ENCODE measurements around the gene PTH1R. TPM values are rescaled to one million over a fixed set of nuclear protein-coding genes. Genes with fewer than 3 reads are reported as not detected.

The PTH1R gene
- 10 to 100 TPM in 1 of 2 donors, 1 to 10 TPM in 1; 5.8 to 17.9 TPM for total RNA-seq
- long read RNA-seq, donor 1, transcript PTH1R-204 (15 exons, 1,914 nt) = major isoform, 6 of 22 reads
- long read RNA-seq, donor 1, partial matches to known transcripts = 1 of 22 reads
- long read RNA-seq, donor 1, other reads (novel, unspliced or antisense) = 11 of 22 reads
- long read RNA-seq, donor 2, partial matches to known transcripts = 1 of 8 reads
- long read RNA-seq, donor 2, other reads (novel, unspliced or antisense) = 6 of 8 reads

DNA sequence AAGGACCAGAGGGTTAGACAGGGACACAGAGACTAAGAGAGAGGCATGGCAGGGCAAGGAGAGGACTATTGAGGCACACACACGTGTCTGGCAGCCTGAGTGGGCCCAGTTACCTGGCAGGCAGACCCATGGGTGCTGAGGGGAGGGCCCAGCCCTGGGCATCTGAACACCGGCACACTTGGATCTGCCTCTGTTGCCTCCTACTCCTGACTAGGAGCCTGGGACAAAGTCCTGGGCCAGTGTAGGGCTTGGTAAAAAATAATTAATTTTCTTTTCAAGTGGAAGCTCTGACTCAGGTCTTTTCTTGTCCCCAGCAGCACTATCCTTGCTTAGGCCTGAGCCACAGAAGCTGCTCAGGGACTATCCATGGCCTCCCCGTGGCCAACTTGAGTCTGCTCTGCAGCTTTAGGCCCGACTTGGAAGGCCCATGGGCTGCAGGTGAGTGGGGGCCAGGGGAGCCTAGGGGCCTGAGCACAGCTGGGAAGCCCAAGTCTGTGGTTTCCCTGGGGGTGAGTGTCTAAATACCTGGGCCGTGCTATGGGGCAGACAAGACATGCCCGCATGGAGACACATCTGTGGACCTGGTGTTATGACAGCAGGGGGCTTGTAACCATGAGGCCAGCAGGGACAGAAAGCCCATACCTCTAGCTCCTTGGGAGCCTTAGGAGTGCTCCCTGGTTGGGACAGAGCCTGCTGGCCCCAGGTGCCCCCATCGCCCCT, at the start of gene PTH1R:
Gene PTH1R (plus strand): TSS at position 316 of the 720 bp plus-strand sequence. CDS start 5,839 bp downstream, outside the sequence.
- no peak for DNase-seq (ENCODE audit: low spot score)
- intact Hi-C loops (cut with DNase I) = no loop called here

DNA sequence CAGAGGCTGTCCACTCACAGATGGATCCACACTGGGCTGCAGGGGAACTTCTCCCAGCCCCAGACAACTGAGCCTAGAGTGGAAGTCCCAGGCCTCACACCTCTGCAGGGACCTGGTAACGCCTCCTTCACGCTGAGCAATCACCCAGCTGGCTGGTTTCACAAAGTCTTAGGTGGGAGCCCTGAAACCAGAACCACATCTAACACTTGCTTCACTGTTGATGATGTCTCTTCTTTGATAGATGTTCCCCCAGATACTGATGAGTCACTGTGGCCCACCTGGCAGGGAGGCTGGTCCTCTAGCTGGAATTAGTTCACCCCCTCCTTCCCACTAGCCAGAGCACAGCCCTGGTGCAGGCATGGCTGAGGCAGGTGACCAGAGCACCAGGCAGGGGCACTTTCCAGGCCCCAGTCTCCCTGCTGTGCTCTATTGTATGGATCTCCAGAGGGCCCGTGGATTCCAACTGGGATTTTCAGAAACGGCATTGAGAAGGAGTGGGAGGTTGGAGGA, 47.8 kb upstream of the PTH1R start:
- intact Hi-C loops (cut with DNase I) = no loop called here
- no peak for DNase-seq (ENCODE audit: low spot score)

DNA sequence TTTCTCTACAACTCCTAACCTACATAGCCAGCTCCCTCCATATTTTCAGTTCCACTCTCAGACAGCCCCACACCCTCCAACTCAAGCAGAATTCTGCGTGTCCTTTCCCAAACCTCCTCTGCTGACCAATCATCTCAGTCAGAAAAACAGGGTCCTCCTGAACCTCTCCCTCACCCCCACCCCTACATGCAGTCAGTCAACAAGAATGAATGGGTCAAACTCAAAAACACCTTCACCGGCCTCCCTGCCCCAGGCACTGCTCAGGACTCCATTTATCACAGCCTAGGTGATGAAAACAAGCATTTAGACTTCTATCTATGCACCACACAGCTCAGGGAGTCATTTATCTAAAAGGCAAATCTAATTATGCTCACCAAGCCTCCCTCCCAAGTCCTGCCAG, 46.7 kb upstream of the PTH1R start:
- intact Hi-C loops (cut with DNase I) = no loop called here
- DNase-seq (ENCODE audit: low spot score) = no peak

DNA sequence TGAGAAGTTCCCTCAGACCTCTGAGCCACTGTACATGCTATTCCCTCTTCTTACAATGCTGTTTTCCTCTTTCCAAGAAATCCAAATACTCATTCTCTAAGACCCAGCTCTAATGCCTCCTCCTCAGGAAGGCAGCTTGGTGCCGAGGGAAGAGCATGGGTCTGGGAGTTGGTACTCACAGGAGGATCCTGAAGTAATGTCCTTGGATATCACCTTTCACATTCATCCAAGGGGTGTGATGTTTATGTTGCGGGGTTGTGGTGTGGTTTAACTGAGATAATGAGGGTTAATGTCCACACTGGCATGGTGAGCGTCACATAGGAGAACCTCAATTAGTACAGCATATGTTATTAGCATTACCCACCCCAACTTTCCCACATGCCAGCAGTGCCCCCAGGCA, 46.2 kb upstream of the PTH1R start:
- no peak for DNase-seq (ENCODE audit: low spot score)
- intact Hi-C loops (cut with DNase I) = no loop called here

DNA sequence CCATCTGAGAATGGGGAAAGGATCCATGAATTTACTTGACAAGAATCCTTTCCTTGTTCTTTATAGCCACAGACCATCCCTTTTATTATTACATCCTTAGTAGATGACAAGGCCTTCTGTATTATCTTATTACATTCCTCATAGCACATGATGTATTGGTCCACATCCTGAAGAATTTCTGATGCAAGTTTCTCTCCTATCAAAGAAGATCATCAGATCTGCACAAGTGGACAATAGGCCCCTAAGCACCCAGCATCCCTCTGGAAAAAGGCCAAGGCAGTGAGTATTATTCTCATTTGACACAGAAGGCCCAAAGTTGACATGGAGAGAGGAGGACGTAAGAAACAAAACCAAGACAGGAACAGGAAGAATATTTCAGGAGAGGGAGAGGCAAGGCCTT, 45.7 kb upstream of the PTH1R start:
- intact Hi-C loops (cut with DNase I) = no loop called here
- no peak for DNase-seq (ENCODE audit: low spot score)

DNA sequence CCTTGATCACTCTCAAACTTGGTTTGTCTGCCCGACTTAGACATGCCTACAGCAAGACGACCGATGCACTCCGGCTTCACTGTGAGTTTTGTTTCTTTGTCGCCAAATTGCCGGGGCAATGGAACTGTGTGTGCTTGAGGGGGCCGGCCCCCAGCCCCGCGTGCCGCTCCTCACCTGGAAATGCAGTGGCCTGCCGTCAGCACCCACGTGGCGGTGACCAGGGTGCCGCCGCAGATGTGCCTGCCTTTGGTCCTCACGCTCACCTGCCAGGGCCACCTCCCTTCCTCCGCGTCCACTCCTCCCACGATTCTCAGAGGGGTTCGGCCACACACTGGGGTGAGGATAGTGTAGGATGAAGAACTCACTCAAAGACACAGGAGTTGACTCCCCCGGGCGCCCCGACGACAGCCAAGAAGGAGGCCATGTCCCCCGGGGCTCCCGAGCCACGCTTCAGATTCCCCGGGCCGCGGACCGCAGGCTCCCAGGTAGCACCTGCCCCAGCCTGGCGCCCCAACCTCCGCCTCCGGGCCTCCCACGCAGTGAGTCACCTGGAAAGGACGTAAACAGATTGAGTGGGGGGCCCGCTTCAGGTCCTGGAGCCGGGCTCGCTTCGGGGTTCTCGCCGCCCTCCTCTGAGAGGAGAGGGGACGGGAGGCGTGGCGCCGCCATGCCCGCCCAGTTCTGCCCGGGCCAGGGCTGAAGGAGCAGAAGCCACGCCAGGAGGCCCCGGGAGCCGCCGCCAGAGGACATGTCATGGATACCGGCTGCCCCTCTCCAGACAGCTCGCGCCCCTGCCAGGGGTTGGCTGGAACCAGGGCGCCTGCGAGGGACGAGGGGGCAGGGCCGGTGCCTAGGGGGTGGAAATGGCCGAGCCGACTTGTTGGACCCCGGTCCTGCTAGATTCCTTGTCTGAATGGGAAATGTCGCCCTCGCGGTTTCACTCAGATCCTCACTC, 43.9 kb upstream of the PTH1R start:
- intact Hi-C loops (cut with DNase I) = no loop called here
- no peak for DNase-seq (ENCODE audit: low spot score)

DNA sequence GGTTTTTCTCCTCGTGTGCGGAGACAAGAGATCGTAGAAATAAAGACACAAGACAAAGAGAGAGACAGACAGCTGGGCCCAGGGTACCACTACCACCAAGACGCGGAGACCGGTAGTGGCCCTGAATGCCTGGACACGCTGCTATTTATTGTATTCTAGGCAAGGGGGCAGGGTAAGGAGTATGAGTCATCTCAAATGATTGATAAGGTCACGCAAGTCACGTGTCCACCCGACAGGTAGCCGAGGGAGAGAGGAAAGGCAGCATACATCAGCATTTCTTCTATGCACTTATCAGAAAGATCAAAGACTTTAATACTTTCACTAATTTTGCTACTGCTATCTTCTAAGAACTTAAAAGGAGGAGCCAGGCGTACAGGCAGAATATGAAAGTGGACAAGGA, 42.5 kb upstream of the PTH1R start:
- intact Hi-C loops (cut with DNase I) = no loop called here
- DNase-seq (ENCODE audit: low spot score) = no peak

DNA sequence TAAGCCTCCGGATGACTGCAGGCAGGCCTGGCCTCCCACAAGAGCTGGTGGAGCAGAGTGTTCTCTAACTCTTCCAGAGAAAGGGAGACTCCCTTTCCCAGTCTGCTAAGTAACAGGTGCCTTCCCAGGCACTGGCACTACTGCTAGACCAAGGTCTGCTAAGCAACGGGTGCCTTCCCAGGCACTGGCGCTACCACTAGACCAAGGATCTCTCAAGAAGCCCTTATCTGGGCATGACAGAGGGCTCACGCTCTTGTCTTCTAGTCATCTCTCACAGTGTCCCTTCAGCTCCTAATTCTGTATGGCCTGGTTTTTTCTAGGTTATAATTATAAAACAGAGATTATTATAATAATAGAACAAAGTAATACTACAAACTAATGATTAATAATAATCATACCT, 42.0 kb upstream of the PTH1R start:
- no peak for DNase-seq (ENCODE audit: low spot score)
- intact Hi-C loops (cut with DNase I) = no loop called here

DNA sequence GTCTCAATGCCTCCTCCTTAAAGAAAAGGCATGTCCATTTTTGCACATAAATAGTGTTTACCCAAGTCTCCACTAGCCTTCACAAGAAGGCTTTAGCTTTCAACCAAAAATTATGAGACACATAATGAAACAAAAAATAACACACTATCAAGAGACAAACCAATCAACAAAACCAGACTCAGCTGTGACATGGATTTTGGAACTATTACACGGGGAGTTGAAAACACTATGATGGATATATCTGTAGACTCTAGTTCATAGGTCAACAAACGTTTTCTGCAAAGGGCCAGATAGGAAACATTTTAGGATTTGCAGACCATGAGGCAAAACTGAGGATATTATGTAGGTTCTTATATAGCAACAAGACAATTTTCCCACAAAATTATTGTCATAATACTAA, 39.2 kb upstream of the PTH1R start:
- DNase-seq (ENCODE audit: low spot score) = no peak
- intact Hi-C loops (cut with DNase I) = no loop called here

DNA sequence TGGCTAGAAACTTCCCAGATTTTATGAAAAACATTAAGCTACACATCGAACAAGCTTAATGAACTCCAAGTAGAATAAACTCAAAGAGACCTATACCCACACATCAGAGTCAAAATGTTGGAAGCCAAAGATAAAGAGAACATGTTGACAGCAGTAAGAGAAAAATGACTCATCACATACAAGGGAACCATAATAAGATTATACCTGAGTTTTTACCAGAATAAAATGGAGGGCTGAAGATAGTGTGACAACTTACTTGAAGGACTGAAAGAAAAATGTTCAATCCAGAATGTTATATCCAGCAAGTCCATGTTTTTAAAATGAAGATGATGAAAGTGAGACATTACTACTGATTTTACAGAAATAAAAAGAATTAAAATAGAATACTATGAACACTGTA, 37.0 kb upstream of the PTH1R start:
- intact Hi-C loops (cut with DNase I) = no loop called here
- DNase-seq (ENCODE audit: low spot score) = no peak

DNA sequence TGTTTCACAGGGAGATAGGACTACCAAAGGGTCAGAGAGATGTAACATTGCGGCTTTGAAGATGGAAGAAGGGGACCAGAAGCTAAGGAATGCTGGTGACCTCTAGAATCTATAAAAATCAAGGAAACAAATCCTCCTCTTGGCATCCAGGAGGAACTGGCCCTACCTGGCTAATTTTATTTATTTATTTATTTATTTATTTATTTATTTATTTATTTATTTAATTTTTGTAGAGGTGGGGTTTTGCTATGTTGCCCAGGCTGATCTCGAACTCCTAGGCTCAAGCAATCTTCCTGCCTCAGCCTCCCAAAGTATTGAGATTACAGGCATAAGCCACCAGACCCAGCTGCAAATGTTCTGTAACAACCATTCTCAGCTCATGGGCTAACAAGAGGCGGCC, 34.0 kb upstream of the PTH1R start:
- intact Hi-C loops (cut with DNase I) = no loop called here
- no peak for DNase-seq (ENCODE audit: low spot score)

DNA sequence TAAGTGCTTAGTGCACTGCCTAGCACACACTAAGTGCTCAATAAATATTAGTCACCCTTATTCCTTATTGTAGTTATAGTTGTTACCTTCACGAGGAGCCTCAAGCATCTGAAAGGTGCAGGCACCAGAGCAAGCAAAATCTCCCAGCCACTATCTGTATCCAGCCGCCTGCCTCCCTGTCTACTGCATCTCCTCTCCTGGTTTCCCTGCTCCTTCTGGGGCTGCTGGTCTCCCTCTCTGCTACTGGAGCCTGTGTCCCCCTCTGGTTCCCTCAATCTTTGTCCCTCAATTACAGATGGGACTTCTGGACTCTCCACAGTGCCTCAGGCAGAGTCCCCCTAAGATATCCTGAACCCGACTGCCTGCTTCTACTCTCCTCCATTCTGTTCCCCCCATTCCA, 33.1 kb upstream of the PTH1R start:
- DNase-seq (ENCODE audit: low spot score) = peak; percentile 46
- intact Hi-C loops (cut with DNase I) = no loop called here

DNA sequence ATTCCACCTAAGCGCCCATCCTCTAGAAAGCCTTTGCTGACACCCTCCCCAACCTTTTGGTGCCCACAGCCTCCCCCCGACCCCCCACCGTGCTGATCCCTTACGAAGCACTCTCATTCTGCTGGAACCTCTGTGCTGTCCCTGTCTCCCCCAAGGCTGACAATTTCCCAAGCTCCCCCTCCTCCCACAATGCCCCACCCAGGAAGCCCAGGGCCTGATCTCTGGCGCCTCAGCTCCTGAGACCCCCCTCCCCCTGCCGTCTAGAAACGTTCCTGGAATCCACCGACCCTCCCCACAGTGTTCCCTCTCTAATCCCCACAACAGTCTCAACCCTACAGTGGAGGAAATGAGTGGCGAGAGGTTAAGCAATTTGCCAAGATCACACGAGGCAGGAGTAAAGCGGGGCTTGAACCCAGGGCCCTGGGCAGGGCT, 32.6 kb upstream of the PTH1R start:
- intact Hi-C loops (cut with DNase I) = no loop called here
- DNase-seq (ENCODE audit: low spot score) = peak; percentile 55

DNA sequence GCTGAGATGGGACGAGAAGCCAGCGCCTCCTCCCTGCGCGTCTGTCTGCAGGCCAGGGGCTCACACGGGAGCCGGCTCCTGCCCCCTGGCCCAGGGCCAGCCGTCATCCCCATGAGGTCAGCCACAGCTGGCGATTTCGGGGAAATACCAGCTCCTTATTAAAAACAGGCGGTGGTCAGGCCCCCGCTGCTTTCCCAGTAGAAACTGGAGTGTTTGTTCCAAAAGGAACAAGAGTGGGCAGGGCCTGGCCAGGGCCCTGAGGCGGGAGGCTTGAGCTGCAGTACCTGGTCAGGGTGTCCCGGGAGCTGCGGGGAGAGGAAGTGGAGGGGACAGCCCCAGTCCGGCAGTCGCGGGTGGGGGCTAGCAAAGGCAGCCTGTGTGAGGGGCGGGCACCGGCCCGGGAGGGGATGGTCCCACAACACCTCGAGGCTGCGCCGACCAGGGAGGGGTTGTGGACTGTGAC, 32.1 kb upstream of the PTH1R start:
- intact Hi-C loops (cut with DNase I) = no loop called here
- DNase-seq (ENCODE audit: low spot score) = peak; percentile 88

DNA sequence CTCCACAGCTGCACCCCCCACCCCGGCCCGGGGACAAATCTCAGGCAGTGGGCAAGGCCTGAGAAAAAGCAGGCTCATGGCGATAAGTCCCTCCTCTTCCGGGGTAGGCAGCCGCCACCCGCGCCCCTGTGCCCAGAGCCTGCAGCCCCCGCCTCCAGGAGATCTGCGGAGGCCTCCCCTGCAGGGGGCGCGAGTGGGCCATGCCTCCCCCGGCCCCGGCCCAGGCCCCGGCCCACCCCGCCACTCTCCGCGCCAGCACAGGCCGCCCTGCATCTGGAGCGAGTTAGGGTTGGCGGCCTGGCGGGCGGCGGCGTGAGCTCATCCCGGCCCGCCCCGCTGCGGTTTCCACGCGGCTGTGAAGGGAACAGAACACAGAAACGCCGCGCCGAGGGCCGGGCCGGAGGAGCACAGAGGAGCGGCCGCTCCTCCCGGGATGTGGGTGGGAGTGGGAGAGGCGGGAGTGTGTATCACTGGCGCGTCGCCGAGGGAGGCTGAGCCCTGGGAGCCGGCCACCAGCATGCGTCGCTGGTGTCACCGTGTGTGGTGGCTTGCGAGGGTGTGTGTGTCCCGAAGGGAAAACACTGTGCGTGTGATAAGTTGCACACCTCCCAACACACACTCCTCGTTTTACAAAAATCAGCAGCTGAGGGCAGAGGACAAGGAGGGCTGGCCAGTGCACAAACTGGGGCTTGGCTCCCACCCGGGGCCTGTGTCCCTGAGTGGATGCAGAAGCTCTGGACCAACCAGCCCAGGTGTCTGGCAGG, 31.5 kb upstream of the PTH1R start:
- DNase-seq (ENCODE audit: low spot score) = peak; percentile 91
- intact Hi-C loops (cut with DNase I) = no loop called here

DNA sequence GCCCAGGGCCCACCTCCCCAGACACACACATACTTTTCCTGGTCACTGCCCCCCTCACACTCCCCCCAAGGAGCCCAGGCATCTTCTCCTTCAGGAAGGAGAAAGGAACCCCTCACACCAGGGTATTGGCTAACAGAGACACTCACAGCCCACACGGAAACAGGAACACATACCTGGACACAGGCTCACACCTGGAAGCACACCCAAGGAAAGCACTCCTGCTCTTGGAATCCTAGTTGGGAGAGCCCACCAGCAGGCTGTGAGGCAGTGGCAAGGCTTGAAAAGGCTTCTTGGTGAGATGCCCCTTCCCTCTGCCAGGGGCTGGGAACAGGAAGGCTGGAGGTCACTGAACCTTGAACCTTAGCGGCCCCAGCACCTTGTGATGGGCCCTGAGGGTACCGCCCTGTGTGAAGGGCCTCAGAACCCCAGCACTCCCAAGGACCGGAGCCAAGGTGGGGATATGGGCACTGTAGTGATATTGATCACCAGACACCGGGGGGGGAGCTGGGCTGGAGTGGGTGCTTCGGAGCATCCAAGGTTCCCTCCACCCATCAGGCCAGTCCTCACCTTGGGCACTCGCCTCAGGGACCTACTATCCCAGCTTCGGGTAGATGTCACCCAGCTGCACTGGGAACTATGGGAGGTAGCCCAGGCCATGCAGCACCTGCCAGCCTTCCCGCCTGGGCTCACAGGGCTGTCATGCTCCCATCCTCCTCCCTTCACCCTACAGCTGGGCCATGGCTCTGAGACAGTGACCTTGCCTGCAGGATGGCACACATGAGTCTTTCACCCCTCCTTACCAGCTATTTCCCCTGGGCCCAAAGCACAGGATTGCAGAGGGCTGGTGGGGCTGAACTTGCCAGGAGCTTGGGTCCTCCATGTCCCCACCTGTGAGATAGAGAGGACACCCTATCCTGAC, 30.6 kb upstream of the PTH1R start:
- intact Hi-C loops (cut with DNase I) = no loop called here
- DNase-seq (ENCODE audit: low spot score) = peak; percentile 66

DNA sequence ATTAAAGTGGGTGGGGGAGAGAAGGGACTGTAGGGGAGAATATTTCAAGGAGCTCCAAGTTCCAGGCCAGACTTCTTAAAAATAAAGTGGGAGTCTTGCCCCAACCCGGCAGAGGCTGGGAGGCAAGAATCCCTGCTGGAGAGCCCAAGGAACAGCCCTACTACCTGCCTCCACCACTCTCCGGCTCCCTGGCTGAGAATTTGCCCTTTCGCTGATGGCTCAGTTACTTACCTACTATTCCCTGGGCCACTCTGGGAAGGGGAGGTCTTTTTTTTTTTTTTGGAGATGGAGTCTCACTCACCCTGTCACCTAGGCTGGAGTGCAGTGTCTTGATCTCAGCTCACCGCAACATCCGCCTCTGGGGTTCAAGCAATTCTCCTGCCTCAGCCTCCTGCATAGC, 29.8 kb upstream of the PTH1R start:
- peak; percentile 22 for DNase-seq (ENCODE audit: low spot score)
- intact Hi-C loops (cut with DNase I) = no loop called here

Measured in posterior vena cava (tissue), 2 donors.